Testis (tissue), 2 donors: Measurements from ENCODE around the gene DHCR7.

ENCODE experiments used
- CTCF ChIP-seq, 3 experiments: fragments of 450-650 bp in 2 of 3; fragments of 200-600 bp in 1 of 3; sonication (generic) in 1 of 3; IDR thresholded peaks; one replicate each; pipeline ENCODE4 v1.5.1; 2016 to 2019; ENCODE audit warnings: antibody characterized with exemption in 3 of 3, mild to moderate bottlenecking in 2 of 3, moderate library complexity in 1 of 3
- POLR2A ChIP-seq: fragments of 450-650 bp; IDR thresholded peaks from one replicate; pipeline ENCODE4 v1.6.1; 2017; ENCODE audit warnings: antibody characterized with exemption, mild to moderate bottlenecking, moderate library complexity

DNA sequence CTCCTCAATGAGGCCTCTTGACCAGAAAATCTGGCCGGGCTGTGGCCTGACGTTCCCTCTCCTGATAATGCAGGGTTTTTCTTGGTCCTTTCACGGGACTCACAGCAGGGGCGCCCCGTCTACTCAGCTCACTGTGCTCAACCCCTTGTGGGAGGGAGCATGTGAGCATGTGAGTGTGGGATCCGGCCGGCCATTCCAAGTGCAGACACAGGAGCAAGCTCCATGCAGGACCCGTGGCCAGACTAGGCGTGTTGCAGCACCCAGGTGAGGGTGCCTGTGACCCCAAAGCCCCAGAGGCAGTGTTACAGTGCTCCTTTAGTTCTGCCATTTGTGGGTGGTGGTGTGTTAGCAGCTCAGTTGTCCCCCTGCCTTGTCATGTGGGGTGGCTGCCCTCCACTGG, 18.0 kb downstream of the DHCR7 start:
- TF ChIP-seq POLR2A, result no peak
- TF ChIP-seq CTCF (IDR thresholded peaks at IDR 0.05), result no peak
